ENCODE measurements around the gene ABLIM1. TPM values are rescaled to one million over a fixed set of nuclear protein-coding genes. Genes with fewer than 3 reads are reported as not detected.

Gene ABLIM1
- total RNA-seq, 1 experiment from 2014 or later = 79.3 TPM

DNA sequence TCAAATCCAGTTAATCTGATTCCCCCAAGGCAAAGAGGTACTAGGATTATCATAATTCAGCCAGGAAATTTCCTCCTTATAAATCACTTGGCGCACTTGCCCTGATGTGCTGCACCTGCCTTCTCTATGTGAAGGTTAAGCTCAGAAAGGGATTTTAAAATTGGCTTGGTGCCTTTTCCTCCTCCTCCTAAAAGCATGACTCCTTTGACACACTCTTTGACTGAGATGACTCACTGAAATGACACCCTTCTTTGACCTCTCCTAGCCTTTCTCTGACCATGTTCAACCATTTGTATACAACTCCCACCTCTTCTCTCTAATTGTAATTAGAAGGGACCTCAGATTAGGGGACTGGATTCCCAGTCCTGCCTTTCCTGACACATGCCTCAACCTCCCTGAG is 46.5 kb downstream of the ABLIM1 start:
- Histone ChIP-seq H3K9me3 (no peaks in the 10 kb centered on the region), H3K4me1 (peaks cover 31% of the 10 kb centered on the region), H3K27me3 (replicated peaks; ENCODE audit: control insufficient read depth, insufficient read depth, low read length) (no peaks in the 10 kb centered on the region), H3K4me3 (ENCODE audit: low read depth, low read length) (no peak overlapping the region), H3K36me3 (ENCODE audit: control insufficient read depth, insufficient read depth, low read length) (no peaks in the 10 kb centered on the region)
- H3K4me1 Mint-ChIP-seq (ENCODE audit: low read depth, unreplicated experiment) = peaks cover 36% of the 10 kb centered on the region
- POLR2A ChIA-PET = no interaction called here
- no peak for DNase-seq
- intact Hi-C loops (cut with micrococcal nuclease; ENCODE audit: unreplicated experiment) = no loop called here
- H3K36me3 Mint-ChIP-seq (ENCODE audit: insufficient read depth, unreplicated experiment) = peaks cover 6% of the 10 kb centered on the region
- H3K27me3 Mint-ChIP-seq (ENCODE audit: insufficient read depth, unreplicated experiment) = no peaks in the 10 kb centered on the region
- CTCF ChIA-PET = no interaction called here
- no peak overlapping the region for H3K27ac Mint-ChIP-seq (ENCODE audit: unreplicated experiment)
- TF ChIP-seq, protein P1, sequence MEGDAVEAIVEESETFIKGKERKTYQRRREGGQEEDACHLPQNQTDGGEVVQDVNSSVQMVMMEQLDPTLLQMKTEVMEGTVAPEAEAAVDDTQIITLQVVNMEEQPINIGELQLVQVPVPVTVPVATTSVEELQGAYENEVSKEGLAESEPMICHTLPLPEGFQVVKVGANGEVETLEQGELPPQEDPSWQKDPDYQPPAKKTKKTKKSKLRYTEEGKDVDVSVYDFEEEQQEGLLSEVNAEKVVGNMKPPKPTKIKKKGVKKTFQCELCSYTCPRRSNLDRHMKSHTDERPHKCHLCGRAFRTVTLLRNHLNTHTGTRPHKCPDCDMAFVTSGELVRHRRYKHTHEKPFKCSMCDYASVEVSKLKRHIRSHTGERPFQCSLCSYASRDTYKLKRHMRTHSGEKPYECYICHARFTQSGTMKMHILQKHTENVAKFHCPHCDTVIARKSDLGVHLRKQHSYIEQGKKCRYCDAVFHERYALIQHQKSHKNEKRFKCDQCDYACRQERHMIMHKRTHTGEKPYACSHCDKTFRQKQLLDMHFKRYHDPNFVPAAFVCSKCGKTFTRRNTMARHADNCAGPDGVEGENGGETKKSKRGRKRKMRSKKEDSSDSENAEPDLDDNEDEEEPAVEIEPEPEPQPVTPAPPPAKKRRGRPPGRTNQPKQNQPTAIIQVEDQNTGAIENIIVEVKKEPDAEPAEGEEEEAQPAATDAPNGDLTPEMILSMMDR (IDR thresholded peaks at IDR 0.05; ENCODE audit: insufficient read depth in 1 of 2, low read depth in 1 of 2, low read length in 1 of 2, severe bottlenecking in 1 of 2, unreplicated experiment in 1 of 2) = no peak
- H3K4me3 Mint-ChIP-seq (ENCODE audit: unreplicated experiment) = no peak overlapping the region
- H3K9me3 Mint-ChIP-seq (ENCODE audit: unreplicated experiment) = peaks cover 11% of the 10 kb centered on the region
- BruUV-seq (replicated peaks) = no TSS peak

DNA sequence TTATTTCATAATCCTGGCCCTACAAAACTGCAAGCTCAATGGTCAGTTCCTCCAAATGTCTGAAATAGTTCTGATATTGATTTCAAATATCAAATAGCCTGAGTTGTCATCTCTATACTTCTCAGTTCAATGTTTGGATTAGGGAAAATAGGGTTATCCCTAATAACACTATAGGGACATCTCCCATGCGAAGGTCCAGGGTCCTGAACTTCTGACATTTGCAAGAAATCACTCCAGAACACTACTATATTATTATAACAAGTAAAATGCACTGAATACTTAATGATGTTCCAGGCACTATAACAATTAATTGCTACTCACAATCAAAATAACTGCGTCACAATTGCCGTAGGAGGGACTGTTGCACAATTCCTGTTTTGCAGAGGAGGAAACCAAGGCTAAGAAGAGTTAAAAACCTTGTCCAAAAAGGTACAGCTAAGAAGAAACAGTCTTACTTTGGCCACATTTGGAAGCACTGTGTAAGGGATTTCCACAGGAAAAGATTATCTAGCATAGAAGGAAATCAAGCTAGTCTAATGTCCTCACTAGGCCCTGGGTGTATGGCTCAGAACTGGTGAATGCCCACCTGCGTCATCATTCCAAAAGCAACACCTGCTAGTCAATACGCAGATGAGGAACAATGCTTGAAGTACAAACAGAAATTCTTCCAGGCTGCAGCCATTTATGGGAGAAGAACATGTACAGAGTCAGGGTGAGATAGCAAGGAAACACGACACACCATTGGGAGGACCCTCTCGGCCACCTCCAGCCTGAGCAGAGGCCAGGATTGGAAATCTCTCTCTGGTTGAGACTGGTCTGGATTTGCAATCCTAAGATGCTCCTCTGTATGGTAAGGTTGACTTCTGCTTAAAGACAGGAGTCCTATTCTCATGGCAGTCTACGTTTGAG is 48.3 kb downstream of the ABLIM1 start:
- BruUV-seq (replicated peaks) = no TSS peak
- Mint-ChIP-seq H3K27me3 (ENCODE audit: insufficient read depth, unreplicated experiment) (no peaks in the 10 kb centered on the region), H3K4me3 (ENCODE audit: unreplicated experiment) (no peak overlapping the region), H3K36me3 (ENCODE audit: insufficient read depth, unreplicated experiment) (no peaks in the 10 kb centered on the region), H3K27ac (ENCODE audit: unreplicated experiment) (no peak overlapping the region), H3K4me1 (ENCODE audit: low read depth, unreplicated experiment) (peaks cover 42% of the 10 kb centered on the region), H3K9me3 (ENCODE audit: unreplicated experiment) (peaks cover under 1% of the 10 kb centered on the region)
- no peak for DNase-seq
- intact Hi-C loops (cut with micrococcal nuclease; ENCODE audit: unreplicated experiment) = no loop called here
- no peaks in the 10 kb centered on the region for H3K27me3 ChIP-seq (replicated peaks; ENCODE audit: control insufficient read depth, insufficient read depth, low read length)
- ChIA-PET POLR2A (no interaction called here), CTCF (no interaction called here)
- H3K4me3 ChIP-seq (ENCODE audit: low read depth, low read length) = no peak overlapping the region
- peaks cover 49% of the 10 kb centered on the region for H3K4me1 ChIP-seq
- no peaks in the 10 kb centered on the region for H3K9me3 ChIP-seq
- TF ChIP-seq, protein P1 (IDR thresholded peaks at IDR 0.05; ENCODE audit: insufficient read depth in 1 of 2, low read depth in 1 of 2, low read length in 1 of 2, severe bottlenecking in 1 of 2, unreplicated experiment in 1 of 2) = no peak
- H3K36me3 ChIP-seq (ENCODE audit: control insufficient read depth, insufficient read depth, low read length) = no peaks in the 10 kb centered on the region

DNA sequence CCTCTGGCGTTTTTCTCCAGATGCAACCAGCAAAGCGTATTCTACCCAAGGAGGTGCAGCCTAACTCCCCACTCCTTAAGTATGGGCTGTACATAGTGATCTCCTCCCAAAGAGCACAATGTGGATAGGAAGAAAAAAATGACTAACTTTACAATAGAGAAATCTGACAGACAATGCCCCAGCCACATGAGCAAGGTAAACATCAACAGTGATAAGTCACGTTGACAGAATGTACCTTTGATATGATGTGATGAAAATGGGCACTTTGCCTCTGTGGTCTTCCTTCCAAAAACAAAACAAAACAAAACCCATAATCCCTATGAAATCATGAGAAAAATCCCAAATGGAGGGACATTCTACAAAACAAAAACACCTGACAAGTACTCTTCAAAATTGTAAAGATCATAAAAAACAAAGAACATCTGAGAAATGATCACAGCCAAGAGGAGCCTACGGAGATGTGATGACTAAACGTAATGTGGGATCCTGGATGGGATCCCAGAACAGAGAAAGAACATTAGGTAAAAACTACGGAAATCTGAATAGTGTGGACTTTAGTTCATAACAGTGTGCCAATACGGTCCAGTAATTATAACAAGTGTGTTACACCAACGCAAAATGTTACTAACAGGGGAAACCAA is 50.6 kb downstream of the ABLIM1 start:
- no peak overlapping the region for H3K4me3 Mint-ChIP-seq (ENCODE audit: unreplicated experiment)
- CTCF ChIA-PET = no interaction called here
- Histone ChIP-seq H3K4me1 (peaks cover 51% of the 10 kb centered on the region), H3K27me3 (replicated peaks; ENCODE audit: control insufficient read depth, insufficient read depth, low read length) (no peaks in the 10 kb centered on the region), H3K9me3 (no peaks in the 10 kb centered on the region), H3K4me3 (ENCODE audit: low read depth, low read length) (no peak overlapping the region), H3K36me3 (ENCODE audit: control insufficient read depth, insufficient read depth, low read length) (no peaks in the 10 kb centered on the region)
- TF ChIP-seq, protein P1 (IDR thresholded peaks at IDR 0.05; ENCODE audit: insufficient read depth in 1 of 2, low read depth in 1 of 2, low read length in 1 of 2, severe bottlenecking in 1 of 2, unreplicated experiment in 1 of 2) = no peak
- no peaks in the 10 kb centered on the region for H3K27me3 Mint-ChIP-seq (ENCODE audit: insufficient read depth, unreplicated experiment)
- intact Hi-C loops (cut with micrococcal nuclease; ENCODE audit: unreplicated experiment) = no loop called here
- no peak overlapping the region for H3K27ac Mint-ChIP-seq (ENCODE audit: unreplicated experiment)
- H3K4me1 Mint-ChIP-seq (ENCODE audit: low read depth, unreplicated experiment) = peaks cover 38% of the 10 kb centered on the region
- no peak for DNase-seq
- POLR2A ChIA-PET = no interaction called here
- BruUV-seq (replicated peaks) = no TSS peak
- no peaks in the 10 kb centered on the region for H3K9me3 Mint-ChIP-seq (ENCODE audit: unreplicated experiment)
- H3K36me3 Mint-ChIP-seq (ENCODE audit: insufficient read depth, unreplicated experiment) = no peaks in the 10 kb centered on the region
